ENCODE measurements around the gene NKX2-2.

The NKX2-2 gene

DNA sequence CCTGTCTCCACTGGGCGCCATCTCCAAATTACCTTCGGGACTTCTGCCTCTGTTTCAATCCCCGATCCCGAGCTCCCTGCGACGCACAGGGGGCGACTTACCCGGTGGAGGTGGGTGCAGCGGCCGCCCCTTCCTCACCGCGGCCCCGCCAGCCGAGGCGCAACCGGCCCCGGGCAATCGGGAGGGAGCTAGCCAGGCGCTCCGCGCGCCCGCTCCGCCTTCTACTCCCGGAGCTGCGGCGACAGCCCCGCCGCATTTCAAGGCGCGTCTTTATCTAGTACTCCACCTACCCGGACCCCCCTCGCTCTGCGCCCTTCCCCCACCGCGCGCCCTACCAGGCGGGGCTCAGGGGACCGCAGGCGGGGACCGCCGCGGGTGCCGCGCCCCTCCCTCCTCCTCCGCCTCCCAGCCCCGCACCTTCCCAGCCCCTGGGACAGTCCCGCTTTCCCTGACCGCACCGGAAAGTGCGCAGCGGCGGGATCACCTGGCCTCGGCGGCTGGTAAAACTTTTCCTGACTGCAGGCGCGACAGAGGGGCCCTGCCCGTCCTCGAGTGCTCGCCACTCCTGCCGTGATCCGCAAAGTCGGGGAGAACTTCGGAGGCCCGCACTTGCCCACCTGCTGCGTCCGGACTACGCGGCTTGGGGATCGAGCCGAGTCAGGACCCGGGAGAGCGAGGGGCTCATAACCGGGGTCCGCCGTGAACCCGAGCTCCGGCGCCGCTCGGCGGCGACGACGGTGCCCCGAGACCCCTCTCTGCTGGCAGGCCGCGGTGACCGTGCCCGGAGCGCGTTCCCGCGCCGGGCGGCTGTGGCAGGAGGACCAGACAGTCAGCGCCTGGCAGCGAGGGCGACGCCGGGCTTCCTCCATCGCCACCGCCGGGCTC lies 8.0 kb upstream of the NKX2-2 start:
- DNase-seq, result no peak

- no peak for DNase-seq
Observed at GRCh38 chr20:21520702-21521595, 7.1 kb upstream of the NKX2-2 start.

- no peak for DNase-seq
Observed at GRCh38 chr20:21519136-21519584, 5.3 kb upstream of the NKX2-2 start.

GRCh38 chr20:21518292-21518991 lies 4.6 kb upstream of the NKX2-2 start:
- no peak for DNase-seq

GRCh38 chr20:21517566-21518277 lies 3.9 kb upstream of the NKX2-2 start:
- DNase-seq, result no peak

DNA sequence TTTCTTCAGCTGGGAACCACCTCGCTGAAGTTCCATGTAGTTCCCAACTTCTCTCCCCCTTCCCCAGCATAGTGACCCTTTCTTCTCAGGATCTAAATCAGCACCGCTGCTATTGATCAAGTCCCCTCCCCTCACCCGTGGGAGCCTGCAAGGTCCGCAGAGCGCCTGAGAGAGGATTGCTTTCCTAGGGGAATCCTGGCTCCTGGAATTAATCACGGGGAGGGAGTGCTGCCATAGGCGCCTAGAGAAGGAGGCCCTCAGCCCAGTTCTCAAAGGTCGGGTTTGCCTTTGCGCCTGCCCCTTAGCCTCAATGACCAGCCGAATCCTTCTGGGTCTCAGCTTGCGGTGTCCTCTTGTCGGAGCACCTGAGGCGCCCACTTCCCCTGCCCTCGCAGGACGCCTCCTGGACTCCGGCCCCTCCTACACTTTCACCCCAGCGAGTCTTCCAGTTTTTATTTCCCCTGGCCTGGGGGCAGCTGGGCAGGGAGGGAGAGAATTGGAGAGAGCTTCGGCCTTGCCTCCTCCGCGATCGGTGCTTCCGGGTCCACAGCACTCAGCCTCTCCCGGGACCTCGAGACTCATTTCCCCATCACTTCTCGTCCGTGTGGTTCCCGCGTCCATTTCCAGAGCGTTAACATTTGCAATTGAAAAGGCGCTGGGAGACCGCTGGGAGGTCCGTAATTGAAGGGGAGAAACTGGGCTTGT lies 3.1 kb upstream of the NKX2-2 start:
- DNase-seq, result no peak

DNA sequence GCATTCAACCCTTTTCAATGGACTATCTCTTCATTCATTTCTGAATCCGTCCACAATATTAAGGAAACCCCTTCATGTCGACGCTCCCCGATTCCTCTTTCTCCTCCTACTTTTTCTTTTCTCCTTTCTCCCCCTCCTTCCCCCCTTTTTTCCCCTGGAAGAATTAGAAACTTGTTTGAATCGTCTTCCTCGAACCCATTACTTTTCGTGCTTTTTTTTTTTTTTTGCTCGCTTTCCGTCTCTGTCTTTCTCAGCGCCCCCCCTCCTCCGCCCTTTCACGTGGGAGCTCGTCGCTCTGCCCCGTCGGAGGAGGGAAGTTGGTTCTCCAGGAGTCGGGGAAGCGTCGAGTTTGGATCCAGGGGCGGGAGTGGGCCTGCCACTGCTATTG lies 2.3 kb upstream of the NKX2-2 start:
- no peak for DNase-seq

- no peak for DNase-seq
Observed at GRCh38 chr20:21515300-21516179, 1.7 kb upstream of the NKX2-2 start.

DNA sequence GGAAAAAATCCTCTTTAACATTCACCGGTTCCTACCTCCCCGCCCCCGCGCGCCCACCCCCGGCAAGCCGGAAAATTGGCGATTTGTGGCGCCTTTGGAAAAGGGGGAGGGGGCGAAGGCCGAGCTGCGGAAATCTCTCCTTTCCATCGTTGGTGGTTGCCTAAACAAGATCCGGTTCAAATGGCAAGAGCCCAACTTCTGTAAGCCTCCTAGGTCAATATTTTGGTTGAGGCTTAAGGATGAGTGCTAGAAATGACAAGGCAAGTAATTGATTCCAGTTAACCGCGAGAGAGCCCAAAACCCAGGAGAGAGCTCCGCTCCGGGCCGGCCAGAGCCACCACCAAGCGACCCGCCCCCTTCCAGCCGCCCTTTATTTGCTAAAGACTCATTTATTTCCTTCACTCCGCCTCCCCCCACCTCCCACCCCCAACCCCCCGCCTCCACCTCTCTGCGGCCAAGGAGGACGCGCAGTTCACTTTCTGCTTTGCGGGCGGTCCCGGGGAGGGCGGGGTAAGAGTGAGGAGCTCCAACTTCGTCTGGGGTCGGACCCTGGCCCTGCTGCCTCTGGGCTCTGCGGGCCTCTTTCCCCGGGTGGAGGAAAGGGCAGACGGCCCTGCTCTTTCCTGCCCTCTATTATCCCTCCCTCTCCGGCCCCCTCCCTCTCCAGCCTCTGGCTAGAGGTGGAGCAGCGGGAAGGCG lies 838 bp upstream of the NKX2-2 start:
- no peak for DNase-seq

DNA sequence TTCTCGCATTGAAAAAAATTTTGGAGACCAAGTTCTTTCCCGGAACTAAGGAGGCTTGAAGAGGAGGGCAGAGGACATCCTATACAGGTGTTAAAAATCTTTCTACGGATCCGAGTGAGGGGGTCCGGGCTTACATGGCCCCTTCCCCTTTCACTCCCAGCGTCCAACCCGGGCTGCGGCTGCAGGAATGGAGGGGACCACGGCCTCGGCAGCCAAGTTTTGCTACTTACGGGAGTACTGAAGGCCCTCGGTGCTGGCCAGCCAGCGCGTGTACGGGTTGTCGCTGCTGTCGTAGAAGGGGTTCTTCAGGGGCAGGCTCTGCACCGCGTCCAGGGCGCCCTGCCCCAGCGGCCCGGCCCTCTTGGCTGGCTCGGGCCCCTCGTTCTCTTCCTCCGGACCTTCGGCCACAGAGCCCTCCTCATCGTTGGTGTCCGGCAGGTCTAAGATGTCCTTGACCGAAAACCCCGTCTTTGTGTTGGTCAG lies 642 bp downstream of the NKX2-2 start:
- no peak for DNase-seq

- DNase-seq, result no peak
Observed at GRCh38 chr20:21512634-21513180, 1.2 kb downstream of the NKX2-2 start.

DNA sequence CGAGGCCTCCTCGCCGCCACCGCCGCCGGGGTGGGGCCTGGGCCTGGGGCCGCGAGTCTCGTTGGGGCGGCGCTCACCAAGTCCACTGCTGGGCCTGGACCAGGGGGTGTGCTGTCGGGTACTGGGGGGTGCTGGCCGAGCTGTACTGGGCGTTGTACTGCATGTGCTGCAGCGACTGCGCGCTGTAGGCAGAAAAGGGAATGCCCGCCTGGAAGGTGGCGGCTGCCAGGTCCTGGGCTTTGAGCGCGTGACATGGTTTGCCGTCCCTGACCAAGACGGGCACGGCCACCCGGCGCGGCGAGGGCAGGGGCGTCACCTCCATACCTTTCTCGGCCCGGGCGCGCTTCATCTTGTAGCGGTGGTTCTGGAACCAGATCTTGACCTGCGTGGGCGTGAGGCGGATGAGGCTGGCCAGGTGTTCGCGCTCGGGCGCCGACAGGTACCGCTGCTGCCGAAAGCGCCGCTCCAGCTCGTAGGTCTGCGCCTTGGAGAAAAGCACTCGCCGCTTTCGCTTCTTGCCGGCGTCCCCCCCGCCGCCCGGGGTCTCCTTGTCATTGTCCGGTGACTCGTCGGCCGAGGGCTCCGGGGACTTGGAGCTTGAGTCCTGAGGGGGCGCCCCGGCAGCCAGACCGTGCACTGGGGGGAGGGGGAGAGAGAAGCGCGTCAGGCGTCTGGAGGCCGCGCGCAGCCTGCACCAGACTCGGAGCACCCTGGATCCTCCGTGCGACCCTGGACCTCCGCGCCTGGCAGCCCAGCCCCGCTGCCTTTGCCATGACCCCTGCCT lies 1.8 kb downstream of the NKX2-2 start:
- DNase-seq, result no peak

DNA sequence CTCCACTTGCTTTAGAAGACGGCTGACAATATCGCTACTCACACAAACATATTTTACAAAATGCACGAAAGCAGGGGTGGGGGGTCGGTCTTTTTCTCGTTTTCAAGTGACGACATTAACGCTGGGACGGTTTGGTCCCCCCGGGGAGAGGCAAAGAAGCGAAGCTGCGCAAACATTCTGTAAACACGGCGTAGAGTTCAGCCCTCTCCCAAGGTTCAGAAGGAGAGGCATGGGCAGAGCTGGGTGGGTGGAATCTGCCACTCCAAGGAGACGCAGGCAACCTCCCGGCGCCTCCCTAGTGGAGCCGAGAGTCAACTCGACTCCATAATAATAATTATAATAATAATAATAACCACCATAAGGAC lies 2.4 kb downstream of the NKX2-2 start:
- DNase-seq, result no peak

GRCh38 chr20:21510414-21511384 lies 3.2 kb downstream of the NKX2-2 start:
- DNase-seq, result no peak

GRCh38 chr20:21509597-21510371 lies 4.1 kb downstream of the NKX2-2 start:
- no peak for DNase-seq

DNA sequence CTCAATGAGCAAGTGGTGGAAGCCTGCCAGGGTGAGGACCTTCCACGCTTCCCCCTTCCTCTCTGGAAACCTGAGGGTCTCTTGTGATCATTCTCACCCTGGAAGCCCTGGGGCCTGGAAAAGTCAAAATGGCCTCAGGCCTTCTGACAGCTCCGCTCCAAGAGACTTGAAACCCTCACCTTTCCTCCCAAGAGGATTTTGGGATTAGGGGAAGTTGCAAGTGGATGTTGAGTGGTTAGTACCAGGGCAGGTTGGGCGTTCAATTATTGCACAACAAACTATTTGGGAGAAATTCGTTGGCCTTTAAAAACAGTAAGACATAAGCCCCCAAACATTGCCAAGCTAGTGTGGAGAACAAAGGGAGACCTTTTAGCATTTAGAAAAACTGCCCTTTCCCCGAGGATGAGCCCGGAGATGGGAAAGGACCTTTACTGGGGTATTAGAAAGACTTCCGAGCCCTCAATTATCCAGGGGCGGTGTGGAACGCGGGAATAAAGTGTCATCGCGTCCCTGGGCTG lies 4.7 kb downstream of the NKX2-2 start:
- no peak for DNase-seq
